ENCODE measurements around the gene ABCB6.
A peak's percentile ranks its signal among the peaks of the same experiment; 100 is the strongest.

The ABCB6 gene

GRCh38 chr2:219184121-219184520 lies 34.6 kb downstream of the ABCB6 start:
- no peak for DNase-seq (ENCODE audit: low spot score)

DNA sequence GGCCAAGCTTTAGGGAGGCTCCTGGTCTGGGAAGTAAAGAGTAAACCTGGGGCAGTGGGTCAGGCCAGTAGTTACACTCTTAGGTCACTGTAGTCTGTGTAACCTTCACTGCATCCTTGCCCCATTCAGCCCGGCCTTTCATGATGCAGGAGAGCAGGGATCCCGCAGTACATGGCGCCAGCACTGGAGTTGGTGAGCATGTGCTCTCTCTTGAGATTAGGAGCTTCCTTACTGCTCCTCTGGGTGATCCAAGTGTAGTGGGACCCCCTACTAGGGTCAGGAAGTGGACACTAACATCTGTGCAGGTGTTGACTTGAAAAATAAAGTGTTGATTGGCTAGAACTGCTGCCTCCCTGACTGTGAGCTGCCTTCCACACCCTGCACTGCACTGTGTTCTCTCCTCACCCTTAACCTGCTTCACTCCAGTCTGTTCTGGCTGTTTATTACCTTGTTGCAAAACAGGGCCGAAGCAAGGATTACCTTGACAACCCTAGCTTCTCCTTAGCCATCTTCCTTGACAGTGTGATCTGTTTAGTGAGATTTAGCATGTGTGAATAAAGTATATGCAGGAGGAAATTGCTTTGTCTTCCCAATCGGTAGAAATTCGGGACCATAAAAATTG lies 35.5 kb downstream of the ABCB6 start:
- DNase-seq (ENCODE audit: low spot score) = no peak

GRCh38 chr2:219182331-219183150 lies 36.2 kb downstream of the ABCB6 start:
- no peak for DNase-seq (ENCODE audit: low spot score)

DNA sequence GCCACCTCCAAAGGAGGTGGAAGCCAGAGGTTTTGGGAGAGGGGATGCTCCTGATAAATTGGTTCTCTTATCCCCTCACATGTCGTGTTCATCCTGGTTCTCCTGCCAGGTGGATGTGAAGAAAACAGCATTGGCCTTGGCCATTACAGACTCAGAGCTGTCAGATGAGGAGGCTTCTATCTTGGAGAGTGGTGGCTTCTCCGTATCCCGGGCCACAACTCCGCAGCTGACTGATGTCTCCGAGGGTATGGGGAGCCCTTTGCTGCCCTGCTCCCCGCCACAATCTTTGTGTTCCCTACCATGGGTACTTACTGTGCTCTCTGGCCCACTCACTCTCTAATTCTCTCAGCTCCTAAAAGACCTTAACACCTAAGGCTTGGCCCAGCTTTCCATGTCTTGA lies 37.2 kb downstream of the ABCB6 start:
- DNase-seq (ENCODE audit: low spot score) = no peak

- no peak for DNase-seq (ENCODE audit: low spot score)
Observed at GRCh38 chr2:219180961-219181360, 37.8 kb downstream of the ABCB6 start.

- no peak for DNase-seq (ENCODE audit: low spot score)
Observed at GRCh38 chr2:219179601-219180465, 38.9 kb downstream of the ABCB6 start.

- DNase-seq (ENCODE audit: low spot score) = peak; percentile 65
Observed at GRCh38 chr2:219178377-219179175, 40.2 kb downstream of the ABCB6 start.

GRCh38 chr2:219177552-219178376 lies 41.0 kb downstream of the ABCB6 start, which contains the start of gene RETREG2:
RETREG2 (plus strand) TSS chr2:219178275; CDS start chr2:219178353, 78 bp downstream.
- DNase-seq (ENCODE audit: low spot score) = peak; percentile 98

DNA sequence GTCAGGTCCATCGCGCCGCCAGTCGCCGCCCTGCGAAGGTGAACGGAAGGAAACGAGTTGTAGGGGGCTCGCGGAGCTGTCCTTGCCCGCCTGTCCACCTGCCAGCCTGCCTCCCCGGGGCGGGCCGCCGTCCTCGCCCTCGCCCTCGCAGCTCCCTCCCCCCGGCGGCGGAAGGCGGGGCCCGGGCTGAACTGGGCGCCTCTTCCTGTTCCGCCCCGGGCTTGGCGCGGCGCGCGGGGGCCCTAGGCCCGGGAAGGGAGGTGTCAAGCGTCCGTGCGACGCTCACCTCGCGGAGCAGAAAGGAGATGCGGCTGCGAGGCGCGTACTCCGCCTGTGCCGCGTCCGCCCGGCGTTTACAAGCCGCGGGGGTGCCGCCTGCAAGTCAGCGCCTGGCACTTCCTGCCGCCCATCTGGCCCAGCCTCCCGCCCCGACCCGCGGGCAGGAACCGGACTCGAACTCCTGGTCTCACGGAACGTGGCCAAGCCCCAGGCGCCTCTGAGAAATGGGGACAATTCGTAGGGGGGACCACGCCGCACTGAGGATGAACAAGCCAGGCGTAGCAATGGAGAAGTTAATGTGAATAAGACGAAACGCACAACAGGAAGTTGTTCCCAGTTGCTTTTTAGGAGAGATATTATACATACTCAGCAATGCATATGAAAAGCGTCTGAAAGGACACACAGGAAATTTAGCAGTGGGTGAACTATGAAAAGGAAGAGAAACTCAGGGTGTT lies 41.8 kb downstream of the ABCB6 start, which contains the start of gene CNPPD1:
Gene CNPPD1 (minus strand): TSS at position 108 of the 734 bp plus-strand sequence. CDS start 97 bp downstream, at position 11.
- peak; percentile 89 for DNase-seq (ENCODE audit: low spot score)

GRCh38 chr2:219175928-219176817 lies 42.6 kb downstream of the ABCB6 start:
- DNase-seq (ENCODE audit: low spot score) = peak; percentile 59

- no peak for DNase-seq (ENCODE audit: low spot score)
Observed at GRCh38 chr2:219175486-219175885, 43.3 kb downstream of the ABCB6 start.

GRCh38 chr2:219174801-219175200 lies 44.0 kb downstream of the ABCB6 start:
- DNase-seq (ENCODE audit: low spot score) = no peak

GRCh38 chr2:219174146-219174545 lies 44.6 kb downstream of the ABCB6 start:
- no peak for DNase-seq (ENCODE audit: low spot score)

DNA sequence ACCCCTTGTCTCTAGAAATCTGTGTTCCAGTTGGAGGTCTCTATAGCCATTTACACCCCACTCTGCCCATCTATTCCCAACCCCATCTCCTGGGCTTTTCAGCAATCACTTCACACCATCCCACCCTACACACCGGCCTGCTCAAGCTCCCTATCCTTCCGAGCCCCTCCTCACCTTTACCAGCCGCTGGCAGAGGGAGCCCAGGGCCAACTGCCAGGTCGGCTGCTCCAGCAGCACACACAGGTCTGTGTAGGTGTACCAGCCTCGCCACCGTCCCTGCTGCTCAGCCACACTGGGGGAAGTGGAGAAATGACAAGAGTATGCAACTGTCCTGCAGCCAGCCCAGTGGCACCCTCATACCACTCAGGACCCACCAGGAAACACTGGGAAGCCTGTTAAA lies 45.6 kb downstream of the ABCB6 start:
- no peak for DNase-seq (ENCODE audit: low spot score)

DNA sequence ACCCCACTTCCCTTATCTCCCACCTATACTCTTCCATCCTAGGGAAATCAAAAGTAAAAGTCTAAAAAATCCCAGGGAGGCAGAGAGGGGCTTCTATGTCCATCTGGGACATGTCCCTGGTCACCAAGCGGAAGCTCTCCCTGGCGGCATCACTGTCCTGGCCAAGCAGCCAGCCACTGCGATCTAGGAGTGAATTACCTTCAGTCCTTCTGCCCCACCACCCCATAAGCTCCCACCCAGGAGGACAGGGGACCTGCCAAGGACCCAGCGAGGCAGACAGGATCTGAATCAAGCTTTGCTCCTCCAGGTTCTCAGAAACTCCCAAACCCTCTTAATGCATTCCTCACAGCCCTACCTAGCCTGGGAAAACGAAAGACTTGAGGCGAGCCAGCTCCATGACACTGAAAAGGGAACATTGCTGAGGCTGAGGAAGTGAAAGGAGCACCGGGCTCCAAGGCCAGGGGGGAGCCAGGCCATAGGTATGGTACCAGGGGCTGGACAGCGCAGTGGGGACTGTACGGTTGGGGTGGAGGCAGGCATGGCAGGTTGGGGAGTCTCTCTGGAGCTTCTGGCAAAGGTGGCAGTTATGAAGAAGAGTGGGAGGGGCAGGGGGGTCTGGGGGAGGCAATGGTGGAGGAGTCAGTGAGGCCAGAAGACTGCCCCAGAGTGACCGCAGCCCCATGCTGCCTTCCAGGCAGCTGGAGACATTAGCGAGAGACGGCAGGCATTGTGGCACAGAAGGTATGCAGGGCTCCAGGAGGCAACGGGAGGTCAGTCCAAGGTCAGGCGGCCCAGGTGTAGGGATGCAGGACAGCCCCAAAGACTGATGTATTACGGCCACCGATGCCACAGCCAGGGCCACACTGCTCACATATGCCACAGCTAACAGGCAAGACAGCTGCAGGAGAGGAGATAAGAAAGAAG lies 46.3 kb downstream of the ABCB6 start:
- DNase-seq (ENCODE audit: low spot score) = no peak

DNA sequence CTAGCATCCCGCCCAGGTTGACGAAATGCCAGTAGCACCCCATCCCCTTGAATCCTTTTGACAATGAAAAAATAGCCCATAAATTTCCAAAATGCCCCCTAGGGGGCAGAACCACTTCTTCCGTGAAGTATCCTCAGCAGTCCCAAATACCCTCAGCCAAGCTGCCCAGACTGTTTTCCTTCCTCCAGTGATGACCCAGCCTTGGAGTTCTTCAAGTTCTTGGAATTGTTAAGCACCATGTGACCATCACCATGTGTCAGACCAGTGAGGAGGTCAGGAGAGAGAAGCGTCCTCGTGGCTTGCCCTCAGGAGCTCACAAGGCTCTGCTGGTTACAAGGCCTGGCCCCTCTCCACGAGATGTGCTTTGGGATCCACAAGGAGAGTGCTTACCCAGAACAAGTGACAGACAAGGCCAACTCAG lies 47.5 kb downstream of the ABCB6 start:
- peak; percentile 62 for DNase-seq (ENCODE audit: low spot score)

DNA sequence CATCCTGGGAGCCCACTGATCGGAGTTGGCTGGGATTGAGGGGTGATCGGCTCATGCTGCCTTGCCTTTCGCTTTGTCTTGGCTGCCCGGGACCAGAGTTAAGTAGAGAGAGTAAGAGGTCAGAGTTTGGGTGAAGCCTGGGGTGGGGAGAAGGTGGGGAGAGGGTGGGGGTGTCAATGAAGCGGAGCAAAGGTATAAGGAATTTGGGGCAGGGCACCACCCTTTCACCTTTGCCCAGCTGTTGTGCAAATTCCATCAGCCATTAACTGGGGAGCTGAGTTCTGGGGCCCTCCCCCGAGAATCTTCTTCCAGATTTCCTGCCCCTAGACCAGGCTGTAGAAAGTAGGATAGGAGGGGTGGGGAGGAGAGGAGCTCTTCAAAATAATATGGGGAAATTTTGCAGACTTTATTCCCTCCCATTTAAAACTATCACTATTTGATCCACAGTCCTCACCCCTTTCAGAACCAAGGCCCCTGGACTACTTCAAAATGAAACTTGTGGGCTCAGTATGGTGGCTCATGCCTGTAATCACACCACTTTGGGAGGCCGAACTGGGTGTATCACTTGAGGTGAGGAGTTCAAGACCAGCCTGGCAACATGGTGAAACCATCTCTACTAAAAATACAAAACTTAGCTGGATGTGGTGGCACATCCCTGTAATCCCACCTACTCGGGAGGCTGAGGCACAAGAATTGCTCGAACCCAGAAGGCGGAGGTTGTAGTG lies 48.7 kb downstream of the ABCB6 start, which contains the start of gene SLC23A3:
Gene SLC23A3 (minus strand): TSS at position 100 of the 725 bp plus-strand sequence. CDS start 45 bp downstream, at position 55.
- no peak for DNase-seq (ENCODE audit: low spot score)
